Kidney epithelial cell (primary cell): ENCODE results near the gene TNFRSF12A. TPM values are rescaled to one million over a fixed set of nuclear protein-coding genes. Genes with fewer than 3 reads are reported as not detected.
"Not testable (repeated sequence)": the region's sequence is repeated elsewhere in the genome, so short reads cannot be mapped to it uniquely, and the experiment has no call there.

Source experiments
- DNase-seq: peaks from one replicate; pipeline ENCODE4 v3.0.0-alpha.2; 2010; ENCODE audit warnings: low read depth
- H3K27me3 ChIP-seq: 2 replicates; pipeline ENCODE4 v1.6.0; 2011; ENCODE audit warnings: low read length; ENCODE audit not compliant: control insufficient read depth, insufficient read depth
- H3K36me3 ChIP-seq: 2 replicates; pipeline ENCODE4 v1.5.1; 2011; ENCODE audit warnings: low read length; ENCODE audit not compliant: control insufficient read depth, insufficient read depth
- H3K4me3 ChIP-seq: 2 replicates; pipeline ENCODE4 v1.5.1; 2011; ENCODE audit warnings: low read depth, mild to moderate bottlenecking, control low read depth, low read length
- CTCF ChIP-seq: IDR thresholded peaks from 2 replicates; pipeline ENCODE4 v1.5.1; 2011; ENCODE audit warnings: mild to moderate bottlenecking, moderate library complexity, low read length, control low read depth, inconsistent platforms; ENCODE audit not compliant: insufficient read depth, poor library complexity, severe bottlenecking
- total RNA-seq: library from RNA; depleted of rRNA; stranded (reverse); fragments of >200 nt; gene quantifications from 2 replicates; pipeline ENCODE4 v1.2.3, GENCODE V29; 2015

The TNFRSF12A gene
- total RNA-seq, 1 donor from 2014 or later, result 572 TPM

DNA sequence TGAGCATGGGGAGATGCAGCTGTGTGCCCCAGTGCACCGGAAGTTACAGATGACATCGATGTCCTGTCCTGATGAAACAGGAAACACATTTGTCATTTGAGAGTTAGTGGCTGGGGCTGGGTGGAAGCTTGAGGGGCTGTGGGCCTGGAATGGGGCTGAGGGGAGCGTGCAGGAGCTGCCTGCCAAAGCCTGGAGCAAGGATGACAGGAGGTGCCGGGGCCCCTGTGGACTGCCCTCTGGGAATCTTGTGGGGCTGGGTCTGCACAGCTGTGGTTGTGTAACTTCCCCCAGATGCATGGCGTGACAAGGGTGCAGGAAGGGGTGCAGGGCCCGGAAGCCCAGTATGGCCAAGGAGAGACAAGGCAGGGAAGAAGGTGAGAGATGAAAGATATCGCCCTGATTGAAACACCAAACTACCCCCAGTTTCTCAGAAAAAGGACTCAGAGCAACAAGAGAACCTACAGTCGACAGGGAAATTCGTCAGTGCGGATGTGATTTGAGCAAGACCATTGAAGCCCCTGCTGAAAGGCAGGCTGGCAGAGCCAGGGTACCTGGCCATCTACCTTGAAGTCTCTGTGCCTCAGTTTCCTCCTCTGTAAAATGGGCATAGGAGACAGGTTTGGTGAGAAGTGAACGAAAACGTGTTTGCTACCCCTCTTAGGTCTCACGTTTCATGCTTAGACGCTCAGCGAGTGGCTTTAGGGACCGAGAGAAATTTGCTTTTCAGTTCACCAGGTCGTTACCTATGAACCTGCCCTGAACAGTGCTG, 35.0 kb downstream of the TNFRSF12A start:
- Histone ChIP-seq H3K4me3 (no peak overlapping the region), H3K27me3 (peaks cover 2% of the 10 kb centered on the region), H3K36me3 (peaks cover 1% of the 10 kb centered on the region)
- no peak for TF ChIP-seq CTCF
- DNase-seq, result no peak

DNA sequence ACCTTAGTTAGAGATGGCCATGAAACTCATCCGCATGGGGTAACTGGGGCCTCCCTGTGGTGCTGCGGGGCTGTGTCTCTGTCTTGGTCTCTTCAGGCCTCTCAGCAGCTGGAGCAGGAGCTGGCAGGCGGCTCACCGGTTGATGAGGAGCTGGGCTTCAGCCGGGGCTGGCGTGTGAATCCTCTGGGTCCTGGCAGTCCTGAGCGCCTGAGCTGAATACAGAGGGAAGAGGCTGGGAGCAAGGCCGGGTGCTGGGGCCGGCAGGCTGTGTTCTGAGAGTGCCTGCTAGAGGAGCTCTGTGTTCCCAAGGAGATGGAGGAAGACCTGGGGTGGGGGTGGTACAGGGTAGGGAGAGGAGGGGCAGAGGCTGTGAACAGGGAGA, 35.6 kb downstream of the TNFRSF12A start:
- H3K36me3 ChIP-seq, DNase-seq, H3K4me3 ChIP-seq, H3K27me3 ChIP-seq: not testable (repeated sequence)

DNA sequence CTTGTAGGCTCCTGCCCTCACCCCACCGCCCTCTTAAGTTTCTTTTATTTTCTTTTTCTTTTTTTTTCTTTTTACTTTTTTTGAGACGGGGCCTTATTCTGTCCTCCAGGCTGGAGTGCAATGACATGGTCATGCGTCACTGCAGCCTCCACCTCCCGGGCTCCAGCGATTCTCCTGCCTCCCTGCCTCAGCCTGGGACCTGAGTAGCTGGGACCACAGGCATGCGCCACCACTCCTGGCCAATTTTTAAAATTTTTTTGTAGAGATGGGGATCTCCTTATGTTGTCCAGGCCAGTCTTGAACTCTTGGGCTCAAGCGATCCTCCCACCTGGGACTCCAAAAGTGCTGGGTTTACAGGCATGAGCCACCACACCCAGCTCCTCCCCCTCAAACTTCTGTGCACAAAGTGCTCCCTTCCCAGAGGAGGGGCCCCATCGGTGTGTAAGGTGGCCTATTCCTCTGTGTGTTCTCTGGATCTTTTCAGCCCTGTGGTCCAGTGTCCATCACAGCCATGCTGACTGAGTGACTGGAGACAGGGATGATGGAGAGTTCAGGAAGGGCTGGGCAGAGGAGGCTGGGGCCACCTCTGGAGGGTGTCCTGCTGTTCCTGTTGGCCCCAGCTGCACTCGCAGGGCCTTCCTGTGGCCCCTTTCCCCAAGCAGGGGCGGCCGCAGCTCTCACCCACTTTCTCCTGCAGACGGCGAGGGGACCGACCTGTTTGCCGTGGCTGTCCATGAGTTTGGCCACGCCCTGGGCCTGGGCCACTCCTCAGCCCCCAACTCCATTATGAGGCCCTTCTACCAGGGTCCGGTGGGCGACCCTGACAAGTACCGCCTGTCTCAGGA, 36.4 kb downstream of the TNFRSF12A start:
- Histone ChIP-seq H3K27me3 (no peaks in the 10 kb centered on the region), H3K4me3 (no peak overlapping the region)
- TF ChIP-seq CTCF, result no peak

GRCh38 chr16:3057181-3058138, 37.3 kb downstream of the TNFRSF12A start:
- peak overlapping the region; percentile 73 for H3K4me3 ChIP-seq
- no peak for TF ChIP-seq CTCF
- DNase-seq, result no peak
- peaks cover 1% of the 10 kb centered on the region for H3K36me3 ChIP-seq
- no peaks in the 10 kb centered on the region for H3K27me3 ChIP-seq

More for the DNA sequence above, 36.4 kb downstream of the TNFRSF12A start:
- DNase-seq, result no peak
- peaks cover 1% of the 10 kb centered on the region for H3K36me3 ChIP-seq

DNA sequence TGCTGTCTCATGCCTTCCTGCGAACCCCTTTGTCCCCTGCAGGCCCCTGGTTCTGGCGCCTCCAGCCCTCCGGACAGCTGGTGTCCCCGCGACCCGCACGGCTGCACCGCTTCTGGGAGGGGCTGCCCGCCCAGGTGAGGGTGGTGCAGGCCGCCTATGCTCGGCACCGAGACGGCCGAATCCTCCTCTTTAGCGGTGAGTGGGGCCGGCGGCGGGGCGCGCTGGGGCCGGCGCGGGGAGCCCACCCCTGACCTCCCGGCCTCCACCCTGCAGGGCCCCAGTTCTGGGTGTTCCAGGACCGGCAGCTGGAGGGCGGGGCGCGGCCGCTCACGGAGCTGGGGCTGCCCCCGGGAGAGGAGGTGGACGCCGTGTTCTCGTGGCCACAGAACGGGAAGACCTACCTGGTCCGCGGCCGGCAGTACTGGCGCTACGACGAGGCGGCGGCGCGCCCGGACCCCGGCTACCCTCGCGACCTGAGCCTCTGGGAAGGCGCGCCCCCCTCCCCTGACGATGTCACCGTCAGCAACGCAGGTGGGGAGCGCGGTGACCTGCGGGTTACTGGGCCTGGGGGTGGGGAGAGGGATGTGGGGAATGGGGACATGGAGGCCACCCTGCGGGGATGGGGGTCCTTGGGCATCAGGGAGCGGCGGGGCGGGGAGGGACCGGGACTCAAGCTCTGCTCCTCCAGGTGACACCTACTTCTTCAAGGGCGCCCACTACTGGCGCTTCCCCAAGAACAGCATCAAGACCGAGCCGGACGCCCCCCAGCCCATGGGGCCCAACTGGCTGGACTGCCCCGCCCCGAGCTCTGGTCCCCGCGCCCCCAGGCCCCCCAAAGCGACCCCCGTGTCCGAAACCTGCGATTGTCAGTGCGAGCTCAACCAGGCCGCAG, 38.2 kb downstream of the TNFRSF12A start:
- Histone ChIP-seq H3K4me3 (peak overlapping the region; percentile 73), H3K36me3 (peaks cover 1% of the 10 kb centered on the region), H3K27me3 (no peaks in the 10 kb centered on the region)
- peak; percentile 46 for TF ChIP-seq CTCF
- DNase-seq, result no peak
